ENCODE data around the gene NID1.
"Not testable (repeated sequence)": the region's sequence is repeated elsewhere in the genome, so short reads cannot be mapped to it uniquely, and the experiment has no call there.

NID1 gene

GRCh38 chr1:236023926-236024565, 40.8 kb downstream of the NID1 start:
- no peak for DNase-seq

- DNase-seq: no peak
These were observed 43.3 kb downstream of the NID1 start for GRCh38 chr1:236021424-236022135.

- no peak for DNase-seq
These were observed 44.3 kb downstream of the NID1 start for GRCh38 chr1:236020359-236021219.

GRCh38 chr1:236018885-236019453, 45.9 kb downstream of the NID1 start:
- DNase-seq: no peak

- no peak for DNase-seq
These were observed 48.0 kb downstream of the NID1 start for GRCh38 chr1:236016782-236017400.

- DNase-seq: no peak
These were observed 48.8 kb downstream of the NID1 start for GRCh38 chr1:236016083-236016482.

- no peak for DNase-seq
These were observed 49.4 kb downstream of the NID1 start for GRCh38 chr1:236015539-236015938.

- DNase-seq: no peak
These were observed 51.6 kb downstream of the NID1 start for GRCh38 chr1:236013330-236013729.

- no peak for DNase-seq
These were observed 53.2 kb downstream of the NID1 start for GRCh38 chr1:236011641-236012040.

- DNase-seq: no peak
These were observed 54.4 kb downstream of the NID1 start for GRCh38 chr1:236010443-236010842.

- no peak for DNase-seq
These were observed 55.0 kb downstream of the NID1 start for GRCh38 chr1:236009857-236010256.

GRCh38 chr1:236009191-236009590, 55.7 kb downstream of the NID1 start:
- DNase-seq: no peak

- no peak for DNase-seq
These were observed 57.1 kb downstream of the NID1 start for GRCh38 chr1:236007781-236008180.

- not testable (repeated sequence) for DNase-seq
These were observed 61.8 kb downstream of the NID1 start for GRCh38 chr1:236003058-236003457.

GRCh38 chr1:236002572-236002971, 62.3 kb downstream of the NID1 start:
- DNase-seq: no peak

- no peak for DNase-seq
These were observed 62.9 kb downstream of the NID1 start for GRCh38 chr1:236002025-236002390.

- no peak for DNase-seq
These were observed 64.1 kb downstream of the NID1 start for GRCh38 chr1:236000781-236001180.

- DNase-seq: peak; percentile 63
These were observed 65.5 kb downstream of the NID1 start for GRCh38 chr1:235999259-235999925.

GRCh38 chr1:235998812-235999211, 66.1 kb downstream of the NID1 start:
- DNase-seq: peak; percentile 59

- DNase-seq: no peak
These were observed 67.0 kb downstream of the NID1 start for GRCh38 chr1:235997931-235998330.

- no peak for DNase-seq
These were observed 67.8 kb downstream of the NID1 start for GRCh38 chr1:235997049-235997448.

GRCh38 chr1:235996048-235996785, 68.7 kb downstream of the NID1 start:
- no peak for DNase-seq

Measured in CD4-positive, alpha-beta T cell treated with Interferon gamma for 1 hour (primary cell).